ENCODE measurements around the gene OCSTAMP. TPM values are rescaled to one million over a fixed set of nuclear protein-coding genes. Genes with fewer than 3 reads are reported as not detected.

OCSTAMP gene
- total RNA-seq, 1 experiment from 2014 or later: not detected

DNA sequence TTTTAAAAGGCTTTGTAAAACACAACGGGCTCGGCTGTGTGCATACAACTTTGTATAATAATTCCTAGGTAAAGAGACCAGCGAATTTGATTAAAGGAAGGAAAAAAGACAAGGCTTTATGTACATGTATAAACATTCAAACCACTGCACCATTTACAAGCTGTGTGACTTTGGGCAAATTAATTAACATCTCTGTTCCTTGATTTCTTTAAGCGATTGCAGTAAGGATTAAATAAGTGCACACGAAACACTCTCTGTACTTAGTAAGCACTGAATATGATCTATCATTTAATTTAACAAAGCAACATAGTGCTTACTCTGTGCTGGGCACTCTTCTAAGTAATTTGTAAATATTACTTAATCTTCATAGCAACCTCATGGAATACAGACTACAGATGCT, 19.5 kb upstream of the OCSTAMP start:
- Histone ChIP-seq H3K36me3 (ENCODE audit: control insufficient read depth, insufficient read depth, low read length) (no peaks in the 10 kb centered on the region), H3K4me3 (ENCODE audit: low read depth, low read length) (no peak overlapping the region), H3K4me1 (no peaks in the 10 kb centered on the region), H3K9me3 (no peaks in the 10 kb centered on the region), H3K27me3 (replicated peaks; ENCODE audit: control insufficient read depth, insufficient read depth, low read length) (no peaks in the 10 kb centered on the region)
- Mint-ChIP-seq H3K4me1 (ENCODE audit: low read depth, unreplicated experiment) (no peaks in the 10 kb centered on the region), H3K9me3 (ENCODE audit: unreplicated experiment) (no peaks in the 10 kb centered on the region), H3K36me3 (ENCODE audit: insufficient read depth, unreplicated experiment) (no peaks in the 10 kb centered on the region), H3K27me3 (ENCODE audit: insufficient read depth, unreplicated experiment) (peaks cover 11% of the 10 kb centered on the region), H3K4me3 (ENCODE audit: unreplicated experiment) (no peak overlapping the region), H3K27ac (ENCODE audit: unreplicated experiment) (no peak overlapping the region)
- CTCF ChIA-PET: no interaction called here
- BruUV-seq (replicated peaks): no TSS peak
- POLR2A ChIA-PET: no interaction called here
- TF ChIP-seq, protein P1, sequence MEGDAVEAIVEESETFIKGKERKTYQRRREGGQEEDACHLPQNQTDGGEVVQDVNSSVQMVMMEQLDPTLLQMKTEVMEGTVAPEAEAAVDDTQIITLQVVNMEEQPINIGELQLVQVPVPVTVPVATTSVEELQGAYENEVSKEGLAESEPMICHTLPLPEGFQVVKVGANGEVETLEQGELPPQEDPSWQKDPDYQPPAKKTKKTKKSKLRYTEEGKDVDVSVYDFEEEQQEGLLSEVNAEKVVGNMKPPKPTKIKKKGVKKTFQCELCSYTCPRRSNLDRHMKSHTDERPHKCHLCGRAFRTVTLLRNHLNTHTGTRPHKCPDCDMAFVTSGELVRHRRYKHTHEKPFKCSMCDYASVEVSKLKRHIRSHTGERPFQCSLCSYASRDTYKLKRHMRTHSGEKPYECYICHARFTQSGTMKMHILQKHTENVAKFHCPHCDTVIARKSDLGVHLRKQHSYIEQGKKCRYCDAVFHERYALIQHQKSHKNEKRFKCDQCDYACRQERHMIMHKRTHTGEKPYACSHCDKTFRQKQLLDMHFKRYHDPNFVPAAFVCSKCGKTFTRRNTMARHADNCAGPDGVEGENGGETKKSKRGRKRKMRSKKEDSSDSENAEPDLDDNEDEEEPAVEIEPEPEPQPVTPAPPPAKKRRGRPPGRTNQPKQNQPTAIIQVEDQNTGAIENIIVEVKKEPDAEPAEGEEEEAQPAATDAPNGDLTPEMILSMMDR (IDR thresholded peaks at IDR 0.05; ENCODE audit: insufficient read depth in 1 of 2, low read depth in 1 of 2, low read length in 1 of 2, severe bottlenecking in 1 of 2, unreplicated experiment in 1 of 2): no peak
- DNase-seq: no peak
- intact Hi-C loops (cut with micrococcal nuclease; ENCODE audit: unreplicated experiment): no loop called here

DNA sequence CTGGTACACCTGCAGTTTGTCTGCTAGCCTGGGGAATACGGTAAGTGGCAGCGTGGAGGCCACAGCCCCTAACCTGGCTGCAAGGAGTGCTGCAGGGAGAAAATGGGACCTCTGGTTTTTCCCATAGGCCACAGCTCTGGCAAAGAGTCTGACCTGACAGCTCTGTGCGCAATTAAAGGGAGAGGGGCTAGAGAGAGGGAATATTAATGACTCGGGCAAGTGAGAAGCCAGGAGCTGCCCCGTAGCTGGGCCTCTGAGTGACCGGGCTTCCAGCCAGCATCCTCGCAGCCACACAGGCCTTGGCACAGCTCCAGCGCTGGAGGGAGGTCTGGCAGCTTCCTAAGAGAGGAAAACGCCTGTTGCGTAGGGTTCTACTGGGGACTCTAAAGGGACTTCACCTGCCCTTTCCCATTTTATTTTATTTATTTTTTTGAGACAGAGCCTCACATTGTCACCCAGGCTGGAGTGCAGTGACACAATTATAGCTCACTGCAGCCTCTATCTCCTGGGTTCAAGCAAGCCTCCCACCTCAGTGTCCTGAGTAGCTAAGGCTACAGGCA, 18.2 kb upstream of the OCSTAMP start:
- no peaks in the 10 kb centered on the region for H3K4me1 Mint-ChIP-seq (ENCODE audit: low read depth, unreplicated experiment)
- H3K36me3 Mint-ChIP-seq (ENCODE audit: insufficient read depth, unreplicated experiment): no peaks in the 10 kb centered on the region
- intact Hi-C loops (cut with micrococcal nuclease; ENCODE audit: unreplicated experiment): no loop called here
- H3K4me3 ChIP-seq (ENCODE audit: low read depth, low read length): no peak overlapping the region
- ChIA-PET POLR2A (interaction anchor here (0.6 to 1.0 kb wide), 2 partner anchors 75 to 120 kb away, joined by 3 read pairs; partner anchors contain the start of gene TP53RK), CTCF (interaction anchor here (0.9 to 1.2 kb wide), 2 partner anchors 9 to 20 kb away, joined by 3 read pairs; no protein-coding TSS in a partner anchor)
- H3K4me1 ChIP-seq: no peaks in the 10 kb centered on the region
- TF ChIP-seq, protein P1 (IDR thresholded peaks at IDR 0.05; ENCODE audit: insufficient read depth in 1 of 2, low read depth in 1 of 2, low read length in 1 of 2, severe bottlenecking in 1 of 2, unreplicated experiment in 1 of 2): no peak
- DNase-seq: peak in 1 of 2 experiments; percentile 45
- H3K9me3 Mint-ChIP-seq (ENCODE audit: unreplicated experiment): no peaks in the 10 kb centered on the region
- BruUV-seq (replicated peaks): no TSS peak
- no peak overlapping the region for H3K27ac Mint-ChIP-seq (ENCODE audit: unreplicated experiment)
- no peaks in the 10 kb centered on the region for H3K36me3 ChIP-seq (ENCODE audit: control insufficient read depth, insufficient read depth, low read length)
- no peak overlapping the region for H3K4me3 Mint-ChIP-seq (ENCODE audit: unreplicated experiment)
- H3K27me3 ChIP-seq (replicated peaks; ENCODE audit: control insufficient read depth, insufficient read depth, low read length): no peaks in the 10 kb centered on the region
- H3K27me3 Mint-ChIP-seq (ENCODE audit: insufficient read depth, unreplicated experiment): peaks cover 11% of the 10 kb centered on the region
- no peaks in the 10 kb centered on the region for H3K9me3 ChIP-seq

DNA sequence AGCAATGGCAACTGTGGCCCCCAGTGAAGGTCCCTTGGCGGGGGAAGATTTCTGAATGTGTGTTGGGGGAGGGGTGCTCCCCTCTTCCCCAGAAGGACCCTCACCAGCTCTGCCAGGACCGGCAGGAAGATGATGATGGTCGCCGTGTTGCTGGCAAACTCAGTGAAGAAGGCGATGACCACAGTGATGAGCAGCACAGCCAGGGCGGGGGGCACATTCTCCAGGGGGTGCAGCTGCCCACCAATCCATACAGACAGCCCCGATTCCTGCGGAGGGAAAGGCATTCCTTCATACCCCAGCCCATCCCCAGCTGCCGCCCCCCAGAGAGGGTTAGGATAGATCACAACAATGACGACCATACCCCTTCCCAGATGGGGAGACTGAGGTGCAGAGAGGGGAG, 15.7 kb upstream of the OCSTAMP start:
- no peak overlapping the region for H3K4me3 ChIP-seq (ENCODE audit: low read depth, low read length)
- ChIA-PET CTCF (no interaction called here), POLR2A (no interaction called here)
- no peak for DNase-seq
- Mint-ChIP-seq H3K36me3 (ENCODE audit: insufficient read depth, unreplicated experiment) (no peaks in the 10 kb centered on the region), H3K4me3 (ENCODE audit: unreplicated experiment) (no peak overlapping the region), H3K4me1 (ENCODE audit: low read depth, unreplicated experiment) (no peaks in the 10 kb centered on the region), H3K9me3 (ENCODE audit: unreplicated experiment) (no peaks in the 10 kb centered on the region), H3K27me3 (ENCODE audit: insufficient read depth, unreplicated experiment) (peaks cover 5% of the 10 kb centered on the region), H3K27ac (ENCODE audit: unreplicated experiment) (no peak overlapping the region)
- no peaks in the 10 kb centered on the region for H3K36me3 ChIP-seq (ENCODE audit: control insufficient read depth, insufficient read depth, low read length)
- no peaks in the 10 kb centered on the region for H3K9me3 ChIP-seq
- no peaks in the 10 kb centered on the region for H3K27me3 ChIP-seq (replicated peaks; ENCODE audit: control insufficient read depth, insufficient read depth, low read length)
- intact Hi-C loops (cut with micrococcal nuclease; ENCODE audit: unreplicated experiment): no loop called here
- TF ChIP-seq, protein P1 (IDR thresholded peaks at IDR 0.05; ENCODE audit: insufficient read depth in 1 of 2, low read depth in 1 of 2, low read length in 1 of 2, severe bottlenecking in 1 of 2, unreplicated experiment in 1 of 2): no peak
- BruUV-seq (replicated peaks): no TSS peak
- H3K4me1 ChIP-seq: no peaks in the 10 kb centered on the region

All from Caco-2 (cell line).